ENCODE data around the gene DAW1. TPM values are rescaled to one million over a fixed set of nuclear protein-coding genes. Genes with fewer than 3 reads are reported as not detected.

Gene DAW1
- total and polyA plus RNA-seq, 10 of the 15 experiments (the other 5 are each of a cell fraction or from before 2014, with no cell fraction given), result 0.04 TPM; not detected in 9

GRCh38 chr2:227932001-227932400 lies 60.6 kb downstream of the DAW1 start:
- intact Hi-C loops (cut with micrococcal nuclease; ENCODE audit: unreplicated experiment), result no loop called here
- no peaks in the 10 kb centered on the region for H3K4me1 ChIP-seq (ENCODE audit: control insufficient read depth, insufficient read depth, low read length)
- RAD21 ChIA-PET (ENCODE audit: unreplicated experiment), result no interaction called here
- POLR2A ChIA-PET, result no interaction called here
- CTCF ChIA-PET, result interaction anchor here (0.9 kb wide), 1 partner anchor 8 kb away, joined by 3 read pairs; no protein-coding TSS in a partner anchor
- no peaks in the 10 kb centered on the region for H3K9me3 ChIP-seq (replicated peaks; ENCODE audit: control insufficient read depth, insufficient read depth, low read length)
- SMC1A ChIA-PET (ENCODE audit: uncharacterized antibody, unreplicated experiment), result interaction anchor here (1.4 kb wide), 1 partner anchor 12 kb away, joined by 3 read pairs; no protein-coding TSS in a partner anchor
- no peak overlapping the region for H3K4me3 ChIP-seq
- no peak for DNase-seq (ENCODE audit: low read depth, low spot score)
- WGBS (ENCODE audit: insufficient coverage, insufficient replicate concordance, low lambda C conversion rate, missing lambda C conversion rate), result 18% methylated on average over 6 of the region's 6 CpGs
- ATAC-seq, result no peak
- H3K36me3 ChIP-seq (ENCODE audit: control insufficient read depth in 2 of 2, insufficient read depth in 2 of 2, low read length in 1 of 2), result no peaks in the 10 kb centered on the region
- no peak overlapping the region for H3K4me2 ChIP-seq (ENCODE audit: control insufficient read depth, insufficient read depth)
- peaks cover 0 to 1% of the 10 kb centered on the region in 2 experiments; a peak in 1 of 4 replicates for H3K27me3 ChIP-seq (replicated peaks in 1 of 2; ENCODE audit: control insufficient read depth in 2 of 2, insufficient read depth in 2 of 2, low read length in 1 of 2)
- no peaks in the 10 kb centered on the region for H4K20me1 ChIP-seq (ENCODE audit: control insufficient read depth, insufficient read depth)
- H2AFZ ChIP-seq (ENCODE audit: control insufficient read depth, low read depth, low read length), result no peak overlapping the region
- BruUV-seq (replicated peaks), result no TSS peak
- no peak for FAIRE-seq
- in situ Hi-C loops (cut with MboI), result loop anchor here (25.0 kb wide), 1 partner anchor 730 kb away; no protein-coding TSS in a partner anchor
- no peaks in the 10 kb centered on the region for H3K79me2 ChIP-seq (ENCODE audit: control insufficient read depth, insufficient read depth, low read length)
- no peak for TF ChIP-seq MYB (IDR thresholded peaks at IDR 0.05; ENCODE audit: borderline replicate concordance, low read depth, low read length)
- H3K9ac ChIP-seq (ENCODE audit: control insufficient read depth, insufficient read depth, low read length), result no peak overlapping the region
- no peak overlapping the region for H3K27ac ChIP-seq (ENCODE audit: control insufficient read depth, insufficient read depth)

GRCh38 chr2:227932403-227932802 lies 61.0 kb downstream of the DAW1 start:
- WGBS (ENCODE audit: insufficient coverage, insufficient replicate concordance, low lambda C conversion rate, missing lambda C conversion rate), result 23% methylated on average over 2 of the region's 2 CpGs
- no peak overlapping the region for H3K4me3 ChIP-seq
- FAIRE-seq (no peak), ATAC-seq (no peak), DNase-seq (ENCODE audit: low read depth, low spot score) (no peak)
- TF ChIP-seq REST (IDR thresholded peaks at IDR 0.05; ENCODE audit: low read depth, low read length) (no peak), CTCF (IDR thresholded peaks at IDR 0.05 in 2 of 3, conservative IDR thresholded peaks at IDR 0.05 in 1 of 3; ENCODE audit: control insufficient read depth in 2 of 3, extremely low read depth in 1 of 3, insufficient read depth in 1 of 3, low read depth in 3 of 3, low read length in 3 of 3) (peak in 1 of 3 experiments; percentile 8; a peak in 1 of 6 replicates)
- intact Hi-C loops (cut with micrococcal nuclease; ENCODE audit: unreplicated experiment) (no loop called here), in situ Hi-C loops (cut with MboI) (loop anchor here (25.0 kb wide), 1 partner anchor 730 kb away; no protein-coding TSS in a partner anchor)
- no peaks in the 10 kb centered on the region for H4K20me1 ChIP-seq (ENCODE audit: control insufficient read depth, insufficient read depth)
- H3K4me1 ChIP-seq (ENCODE audit: control insufficient read depth, insufficient read depth, low read length), result no peaks in the 10 kb centered on the region
- POLR2A ChIA-PET, result no interaction called here
- SMC1A ChIA-PET (ENCODE audit: uncharacterized antibody, unreplicated experiment), result interaction anchor here (1.4 kb wide), 1 partner anchor 13 kb away, joined by 3 read pairs; no protein-coding TSS in a partner anchor
- no peak overlapping the region for H3K9ac ChIP-seq (ENCODE audit: control insufficient read depth, insufficient read depth, low read length)
- BruUV-seq (replicated peaks), result no TSS peak
- H3K79me2 ChIP-seq (ENCODE audit: control insufficient read depth, insufficient read depth, low read length), result no peaks in the 10 kb centered on the region
- no peak overlapping the region for H3K4me2 ChIP-seq (ENCODE audit: control insufficient read depth, insufficient read depth)
- CTCF ChIA-PET, result interaction anchor here (0.9 kb wide), 1 partner anchor 8 kb away, joined by 3 read pairs; no protein-coding TSS in a partner anchor
- RAD21 ChIA-PET (ENCODE audit: unreplicated experiment), result no interaction called here
- no peaks in the 10 kb centered on the region for H3K9me3 ChIP-seq (replicated peaks; ENCODE audit: control insufficient read depth, insufficient read depth, low read length)
- no peak overlapping the region for H2AFZ ChIP-seq (ENCODE audit: control insufficient read depth, low read depth, low read length)
- H3K27me3 ChIP-seq (replicated peaks in 1 of 2; ENCODE audit: control insufficient read depth in 2 of 2, insufficient read depth in 2 of 2, low read length in 1 of 2), result peaks cover 0 to 1% of the 10 kb centered on the region in 2 experiments; a peak in 1 of 4 replicates
- no peak overlapping the region for H3K27ac ChIP-seq (ENCODE audit: control insufficient read depth, insufficient read depth)
- no peaks in the 10 kb centered on the region for H3K36me3 ChIP-seq (ENCODE audit: control insufficient read depth in 2 of 2, insufficient read depth in 2 of 2, low read length in 1 of 2)

All from GM12878 (cell line).